AG04449 (cell line): ENCODE results near the gene GPX7.

Experiments
- CTCF ChIA-PET: fragments of 350-600 bp; formaldehyde crosslinking; extraction: SDS; loops from one replicate; lab custom pipeline; 2021; ENCODE audit warnings: antibody characterized with exemption; lab: Yijun Ruan, JAX
- POLR2A ChIA-PET: fragments of 400-600, 350-600 bp; formaldehyde crosslinking; extraction: SDS; loops from one replicate; lab custom pipeline; 2020; ENCODE audit warnings: antibody characterized with exemption, inconsistent platforms; lab: Yijun Ruan, JAX
- DNase-seq: peaks from one replicate; pipeline ENCODE4 v3.0.0-alpha.2; 2010; ENCODE audit warnings: low read depth, low spot score
- H3K4me3 ChIP-seq: 2 replicates; pipeline ENCODE4 v1.5.1; 2011; ENCODE audit warnings: low read depth, mild to moderate bottlenecking, control low read depth, low read length
- CTCF ChIP-seq: IDR thresholded peaks from one replicate; pipeline ENCODE4 v1.5.1; 2011; ENCODE audit warnings: mild to moderate bottlenecking, moderate library complexity, low read length, control low read depth, inconsistent platforms; ENCODE audit not compliant: insufficient read depth; ENCODE audit errors: missing control alignments

GPX7 gene

GRCh38 chr1:52592637-52593323, 9.4 kb upstream of the GPX7 start:
- TF ChIP-seq CTCF, result no peak
- no peak overlapping the region for H3K4me3 ChIP-seq
- no peak for DNase-seq
- ChIA-PET CTCF (interaction anchor here (1.5 kb wide), 1 partner anchor 94 kb away, joined by 4 read pairs; no protein-coding TSS in a partner anchor), POLR2A (no interaction called here)

GRCh38 chr1:52593495-52593894, 8.7 kb upstream of the GPX7 start:
- no peak for DNase-seq
- CTCF ChIA-PET, result interaction anchor here (1.5 kb wide), 1 partner anchor 93 kb away, joined by 4 read pairs; no protein-coding TSS in a partner anchor
- TF ChIP-seq CTCF, result no peak
- POLR2A ChIA-PET, result no interaction called here
- no peak overlapping the region for H3K4me3 ChIP-seq

- POLR2A ChIA-PET, result no interaction called here
- CTCF ChIA-PET, result interaction anchor here (1.0 kb wide), 1 partner anchor 15 kb away, joined by 3 read pairs; no protein-coding TSS in a partner anchor
Observed at GRCh38 chr1:52595061-52595460, 7.1 kb upstream of the GPX7 start.

GRCh38 chr1:52597912-52598311, 4.3 kb upstream of the GPX7 start:
- DNase-seq, result no peak
- CTCF ChIA-PET, result no interaction called here
- H3K4me3 ChIP-seq, result no peak overlapping the region
- no peak for TF ChIP-seq CTCF
- POLR2A ChIA-PET, result no interaction called here

More at GRCh38 chr1:52595061-52595460, 7.1 kb upstream of the GPX7 start:
- H3K4me3 ChIP-seq, result no peak overlapping the region
- DNase-seq, result no peak
- no peak for TF ChIP-seq CTCF

GRCh38 chr1:52598729-52599128, 3.4 kb upstream of the GPX7 start:
- H3K4me3 ChIP-seq, result no peak overlapping the region
- ChIA-PET CTCF (no interaction called here), POLR2A (no interaction called here)
- DNase-seq, result no peak
- TF ChIP-seq CTCF, result no peak

- TF ChIP-seq CTCF, result no peak
- no peak overlapping the region for H3K4me3 ChIP-seq
- CTCF ChIA-PET, result no interaction called here
- DNase-seq, result no peak
- POLR2A ChIA-PET, result no interaction called here
Observed at GRCh38 chr1:52599236-52599635, 2.9 kb upstream of the GPX7 start.
